GM18511 (cell line): ENCODE data around the gene EWSR1.
"Not testable (repeated sequence)": the region's sequence is repeated elsewhere in the genome, so short reads cannot be mapped to it uniquely, and the experiment has no call there.

Experiments
- ATAC-seq: cut with Tn5 transposase; IDR thresholded peaks from one replicate; pipeline ENCODE4 v1.9.1; 2021; ENCODE audit warnings: mild to moderate bottlenecking, moderate library complexity; ENCODE audit not compliant: unreplicated experiment

Gene EWSR1

GRCh38 chr22:29334696-29335344 is 66.8 kb downstream of the EWSR1 start:
- ATAC-seq = no peak

- no peak for ATAC-seq
Observed at GRCh38 chr22:29335656-29336055, 67.6 kb downstream of the EWSR1 start.

DNA sequence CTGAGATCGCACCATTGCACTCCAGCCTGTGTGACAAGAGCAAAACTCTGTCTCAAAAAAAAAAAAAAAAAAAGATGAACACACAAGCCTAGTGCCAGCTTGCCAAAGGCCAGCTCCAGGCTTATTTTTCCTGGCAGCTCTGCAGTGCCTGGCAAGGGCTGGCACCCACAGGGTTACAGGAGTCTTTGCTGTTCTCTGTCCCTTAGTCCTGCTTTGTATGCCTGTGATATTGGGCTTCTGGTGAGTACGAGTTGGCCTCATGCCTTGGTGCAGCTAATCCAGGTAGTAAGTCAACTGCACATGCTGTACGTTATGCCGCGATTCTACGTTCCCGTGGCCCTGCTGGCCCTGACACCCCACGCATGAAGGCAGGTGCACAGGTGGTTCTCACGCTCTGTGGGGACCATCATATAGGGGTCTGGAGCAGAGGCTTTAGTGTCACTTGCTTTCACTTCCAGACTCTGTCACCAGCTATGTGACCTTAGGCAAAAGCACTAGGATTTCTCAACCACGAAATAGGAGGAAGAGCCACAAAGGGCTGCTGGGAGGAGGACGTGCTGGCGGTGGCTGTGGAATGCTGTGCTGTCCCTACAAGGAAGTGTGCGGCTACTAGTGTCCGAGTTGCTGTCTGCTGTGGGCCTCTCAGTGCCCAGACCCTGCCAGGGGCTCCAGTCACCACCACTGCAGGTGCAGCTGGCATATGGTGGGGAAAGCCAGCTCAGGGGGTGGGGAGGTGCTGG is 68.9 kb downstream of the EWSR1 start:
- ATAC-seq = no peak

- ATAC-seq = no peak
Observed at GRCh38 chr22:29337631-29338284, 69.7 kb downstream of the EWSR1 start.

- ATAC-seq = no peak
Observed at GRCh38 chr22:29338398-29338797, 70.3 kb downstream of the EWSR1 start.

- ATAC-seq = no peak
Observed at GRCh38 chr22:29339381-29340235, 71.5 kb downstream of the EWSR1 start.

DNA sequence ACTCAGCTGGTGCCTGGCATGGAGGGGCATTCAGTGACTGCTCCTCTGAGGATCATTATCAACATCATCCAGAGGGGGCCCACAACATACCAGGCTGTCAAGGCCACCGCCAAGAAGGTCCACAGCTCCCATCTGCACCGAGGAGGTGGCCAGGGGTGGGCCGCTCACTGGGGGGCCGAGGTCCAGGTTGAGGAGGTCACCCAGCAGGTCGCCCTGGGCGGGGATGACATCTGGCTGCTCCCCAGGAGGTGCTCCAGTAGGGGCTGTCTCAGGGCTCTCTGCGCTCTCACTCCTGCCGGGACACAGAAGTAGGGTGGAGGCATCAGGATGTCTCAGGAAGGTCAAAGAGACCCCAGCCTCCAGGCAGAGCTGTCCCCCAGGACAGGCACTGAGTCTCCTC is 72.5 kb downstream of the EWSR1 start:
- no peak for ATAC-seq

DNA sequence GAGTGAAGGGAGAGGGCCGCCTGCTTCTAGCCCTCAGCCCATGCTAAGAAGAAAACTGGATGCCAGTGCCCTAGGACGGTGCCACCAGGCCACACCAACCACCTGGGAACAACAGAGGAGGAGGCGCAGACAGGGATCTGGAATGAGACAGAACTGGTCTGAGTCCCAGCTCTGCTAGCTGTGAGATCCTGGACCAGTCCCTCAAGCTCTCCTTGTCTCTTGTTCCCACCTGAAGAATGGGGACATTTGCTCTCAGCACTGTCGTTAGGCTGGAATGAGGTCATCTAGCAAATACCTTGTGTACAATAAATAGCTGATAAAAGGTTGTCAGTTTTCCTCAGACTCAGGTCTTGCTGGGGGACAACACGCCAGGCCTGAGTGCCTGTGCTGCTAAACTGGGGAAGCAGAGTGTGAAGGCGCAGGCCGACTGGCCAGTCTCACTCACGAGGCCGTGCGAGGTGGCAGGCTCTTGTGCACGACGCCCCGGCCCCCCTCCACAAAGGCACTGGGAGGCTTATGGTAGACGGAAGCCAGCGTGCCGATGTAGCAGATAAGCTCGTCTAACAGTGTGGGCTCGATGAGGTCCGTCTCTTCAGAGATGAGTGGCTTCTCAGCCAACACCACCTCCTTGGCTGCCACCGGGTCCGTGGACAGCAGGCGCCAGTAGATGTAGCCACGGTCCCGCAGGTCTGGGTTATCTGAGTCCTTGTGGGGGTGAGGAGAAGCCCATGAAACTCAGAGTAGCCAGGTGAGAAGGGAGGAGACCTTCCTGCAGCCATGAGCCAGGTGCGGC is 73.2 kb downstream of the EWSR1 start:
- no peak for ATAC-seq

DNA sequence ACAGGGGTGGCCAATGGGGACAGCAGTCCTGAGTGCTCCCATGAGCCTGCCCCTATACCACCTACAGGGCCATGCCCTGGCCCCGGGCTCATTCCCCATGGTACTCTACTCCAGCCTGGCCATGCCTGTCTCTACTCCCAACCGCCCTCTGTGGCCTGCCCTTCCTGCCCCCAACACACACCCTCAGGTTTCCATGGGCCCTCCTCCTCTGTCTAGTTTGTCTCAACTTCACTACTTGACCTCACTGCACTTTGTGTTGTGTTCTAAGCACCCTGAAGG is 73.7 kb downstream of the EWSR1 start:
- ATAC-seq = no peak

- ATAC-seq = no peak
Observed at GRCh38 chr22:29342177-29342576, 74.1 kb downstream of the EWSR1 start.

DNA sequence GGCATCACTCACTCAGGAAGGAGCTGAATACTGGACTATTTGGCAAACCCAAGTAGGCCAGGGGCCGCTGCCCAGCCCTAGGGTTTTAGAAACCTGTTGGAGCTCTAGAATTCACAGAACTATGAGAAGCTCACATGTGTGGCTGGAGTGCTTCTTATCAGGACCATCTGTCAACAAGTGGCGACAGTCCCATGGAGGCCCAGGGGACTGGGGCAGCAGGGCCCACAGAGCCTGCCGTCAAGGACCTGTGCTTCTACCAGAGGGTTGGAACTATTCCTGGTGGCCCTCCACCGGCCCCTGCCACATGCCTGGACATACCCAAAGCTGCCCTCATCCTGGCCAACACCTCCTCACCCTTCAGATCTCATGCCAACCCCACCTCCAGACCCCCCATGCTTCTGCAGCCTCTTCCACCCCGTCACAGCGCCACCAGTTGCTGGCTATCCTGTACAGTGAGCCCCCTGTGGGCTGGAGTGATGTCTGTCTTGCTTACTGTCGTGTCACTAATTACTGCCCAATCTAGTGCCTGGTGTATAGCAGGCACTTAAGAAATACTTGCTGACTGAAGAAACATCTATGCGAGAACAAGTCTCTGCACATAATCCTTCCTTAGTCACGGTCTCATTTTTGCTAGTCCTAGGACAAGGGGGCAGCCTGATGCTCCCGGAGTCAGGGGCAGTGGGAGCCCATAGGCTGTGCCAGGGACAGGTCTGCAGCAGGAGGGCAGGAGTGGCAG is 74.7 kb downstream of the EWSR1 start:
- ATAC-seq = no peak

DNA sequence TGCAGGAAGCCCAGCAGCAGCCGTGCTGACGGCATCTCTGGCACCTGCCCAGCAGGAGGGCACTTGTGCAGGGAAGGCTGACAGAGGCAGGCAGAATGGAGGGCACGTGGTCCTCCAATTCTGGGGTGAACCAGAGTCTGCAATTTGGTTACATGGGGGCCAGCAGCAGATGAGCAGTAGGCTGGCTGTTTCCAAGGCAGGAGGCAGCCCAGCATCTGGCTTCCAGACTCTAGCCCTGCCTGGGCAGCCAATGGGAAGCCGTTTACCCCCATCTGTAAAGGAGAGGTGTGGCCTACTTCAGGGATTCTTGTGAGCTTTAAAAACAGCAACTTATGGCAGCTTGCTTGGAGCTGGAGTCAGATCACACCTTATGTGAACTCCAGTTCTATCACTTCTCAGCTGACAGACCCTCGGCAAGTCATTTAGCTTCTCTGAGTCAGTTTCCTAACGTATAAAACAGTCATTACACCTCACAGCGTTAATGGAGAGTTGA is 75.3 kb downstream of the EWSR1 start:
- no peak for ATAC-seq

DNA sequence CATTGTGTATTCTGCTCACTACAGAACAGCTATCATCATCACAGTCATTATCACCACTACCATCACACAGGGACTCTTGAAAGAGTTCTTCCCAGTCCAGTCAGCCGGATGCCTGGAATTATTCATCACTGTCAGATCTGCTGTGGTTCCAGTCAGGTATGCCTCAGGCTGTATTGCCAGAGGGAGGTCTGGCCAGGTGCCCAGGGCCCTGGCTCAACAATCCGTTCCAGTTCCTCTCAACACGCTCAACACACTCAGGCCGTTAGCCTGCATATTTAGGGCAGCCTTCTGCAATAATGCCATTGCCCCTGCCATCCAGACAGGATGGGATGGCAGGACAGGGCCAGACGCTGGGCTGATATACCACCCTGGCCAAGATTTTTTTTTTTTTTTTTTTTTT is 76.1 kb downstream of the EWSR1 start:
- ATAC-seq = no peak

DNA sequence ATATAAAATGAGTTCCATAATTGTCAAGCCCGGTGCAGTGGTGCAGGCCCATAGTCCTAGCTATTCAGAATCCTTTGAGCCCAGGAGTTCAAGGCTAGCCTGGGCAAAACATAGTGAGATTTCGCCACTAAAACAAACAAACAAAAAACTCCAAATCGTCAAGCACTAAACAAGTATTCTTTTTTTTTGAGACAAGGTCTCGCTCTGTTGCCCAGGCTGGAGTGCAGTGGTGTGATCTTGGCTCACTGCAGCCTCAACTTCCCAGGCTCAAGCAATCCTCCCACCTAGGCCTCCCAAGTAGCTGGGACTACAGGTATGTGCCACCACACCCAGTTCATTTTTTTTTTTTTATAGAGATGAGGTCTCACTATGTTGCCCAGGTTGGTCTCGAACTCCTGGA is 76.8 kb downstream of the EWSR1 start:
- not testable (repeated sequence) for ATAC-seq

DNA sequence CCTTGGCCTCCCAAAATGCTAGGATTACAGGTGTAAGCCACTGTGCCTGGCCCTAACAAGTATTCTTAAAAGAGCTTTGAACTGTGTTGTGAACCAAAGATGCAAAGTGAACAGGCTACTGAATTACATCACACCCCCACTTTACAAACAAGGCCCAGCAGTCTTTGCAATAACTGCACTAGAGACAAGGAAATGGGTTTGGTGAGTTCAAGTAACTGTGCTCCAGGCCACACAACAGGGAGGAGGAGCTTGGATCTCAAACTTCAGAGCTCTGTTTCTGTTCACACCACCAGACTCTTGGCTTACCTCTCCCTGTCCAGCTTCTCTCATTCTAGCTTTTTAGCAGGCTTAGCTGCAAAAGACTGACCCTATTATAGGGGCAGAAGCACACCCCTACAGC is 77.9 kb downstream of the EWSR1 start:
- ATAC-seq = no peak

DNA sequence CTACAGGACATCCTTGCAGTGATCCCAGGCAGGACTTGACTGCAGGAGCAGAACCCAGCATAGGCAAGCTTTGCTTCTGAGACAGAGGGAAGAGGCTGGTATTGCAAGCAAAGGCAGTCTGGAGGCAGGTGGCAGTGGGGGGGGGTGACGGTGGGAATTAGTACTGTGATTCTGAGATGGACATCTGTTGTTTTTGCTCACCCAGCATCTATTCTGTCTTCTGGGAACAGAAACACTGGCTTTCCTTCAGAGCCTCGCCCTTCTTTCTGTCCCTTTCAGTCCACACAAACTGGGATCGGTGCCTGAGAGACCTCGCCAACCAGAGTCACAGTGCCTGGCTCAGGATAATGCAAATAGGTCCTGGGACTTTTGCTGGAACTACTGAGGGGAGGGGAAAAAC is 78.6 kb downstream of the EWSR1 start:
- no peak for ATAC-seq

DNA sequence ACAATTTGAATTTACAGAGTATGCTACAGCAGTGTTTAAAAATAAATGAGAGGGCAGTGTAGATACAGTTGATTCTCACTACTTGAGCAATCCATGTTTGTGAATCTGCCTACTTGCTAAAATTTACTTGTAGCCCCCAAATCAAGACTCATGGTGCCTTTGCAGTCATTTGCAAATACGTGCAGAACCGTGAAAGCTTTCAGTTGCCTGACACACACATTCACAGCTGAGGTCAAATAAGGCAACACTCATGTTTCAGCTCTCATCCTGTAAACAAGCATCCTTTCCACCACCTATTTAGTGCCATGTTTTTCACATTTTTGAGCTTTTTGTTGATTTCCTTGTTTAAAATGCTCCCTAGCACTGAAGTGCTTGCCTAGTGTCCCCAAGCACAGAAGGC is 80.0 kb downstream of the EWSR1 start:
- no peak for ATAC-seq

- ATAC-seq = no peak
Observed at GRCh38 chr22:29348956-29349355, 80.9 kb downstream of the EWSR1 start.
